GM23338 (cell line): ENCODE data around the gene PRPF6.

ENCODE experiments used
- CREB1 ChIP-seq: fragments of 250-450 bp; sonication (Bioruptor Pico); IDR thresholded peaks from 2 replicates; pipeline ENCODE4 v1.5.0; 2020; ENCODE audit warnings: low read depth, mild to moderate bottlenecking, moderate library complexity
- EZH2 ChIP-seq: fragments of 200-600 bp; sonication (generic); IDR thresholded peaks from one replicate; pipeline ENCODE4 v1.8.0; 2017; ENCODE audit warnings: antibody characterized with exemption, mild to moderate bottlenecking, low read depth; ENCODE audit not compliant: unreplicated experiment
- EZH2phosphoT487 ChIP-seq: fragments of 200-600 bp; sonication (generic); IDR thresholded peaks from one replicate; pipeline ENCODE4 v1.8.1; 2018; ENCODE audit warnings: antibody characterized with exemption; ENCODE audit not compliant: unreplicated experiment
- JUNB ChIP-seq: IDR thresholded peaks from one replicate; pipeline ENCODE4 v1.6.1; 2016; ENCODE audit warnings: antibody characterized with exemption; ENCODE audit not compliant: unreplicated experiment
- NANOG ChIP-seq: IDR thresholded peaks from 2 replicates; pipeline ENCODE4 v1.6.1; 2016; ENCODE audit warnings: antibody characterized with exemption, borderline replicate concordance
- POLR2AphosphoS5 ChIP-seq: IDR thresholded peaks from 2 replicates; pipeline ENCODE4 v1.6.1; 2016; ENCODE audit warnings: antibody characterized with exemption, low read depth
- STAT1 ChIP-seq: IDR thresholded peaks from one replicate; pipeline ENCODE4 v1.6.1; 2016; ENCODE audit warnings: antibody characterized with exemption; ENCODE audit not compliant: unreplicated experiment
- ZNF114 ChIP-seq: fragments of 250-450 bp; sonication (Bioruptor Pico); IDR thresholded peaks from 2 replicates; pipeline ENCODE4 v1.5.0; 2020; ENCODE audit warnings: mild to moderate bottlenecking, moderate library complexity
- ZNF331 ChIP-seq: fragments of 250-450 bp; sonication (Bioruptor Pico); IDR thresholded peaks from 2 replicates; pipeline ENCODE4 v1.5.0; 2020; ENCODE audit warnings: low read depth, mild to moderate bottlenecking, moderate library complexity
- TF ChIP-seq, protein P1 (sequence below), 2 experiments: fragments of 200-600 bp in 1 of 2; sonication (generic) in 1 of 2; conservative IDR thresholded peaks; 2 replicates each; pipeline versions ENCODE4 v1.5.1 to v1.6.1; 2016 to 2017; ENCODE audit warnings: antibody characterized with exemption in 2 of 2, low read depth in 2 of 2, mild to moderate bottlenecking in 2 of 2, moderate library complexity in 1 of 2
- TF ChIP-seq, protein P2 (sequence below): IDR thresholded peaks from one replicate; pipeline ENCODE4 v1.6.1; 2018; ENCODE audit warnings: antibody characterized with exemption; ENCODE audit not compliant: unreplicated experiment
- TF ChIP-seq, protein P3 (sequence below): IDR thresholded peaks from 2 replicates; pipeline ENCODE4 v1.6.1; 2016; ENCODE audit warnings: antibody characterized with exemption
- TF ChIP-seq, protein P4 (sequence below): fragments of 250-450 bp; sonication (Bioruptor Pico); IDR thresholded peaks from 2 replicates; pipeline ENCODE4 v1.5.0; 2020; ENCODE audit warnings: mild to moderate bottlenecking, moderate library complexity

DNA sequence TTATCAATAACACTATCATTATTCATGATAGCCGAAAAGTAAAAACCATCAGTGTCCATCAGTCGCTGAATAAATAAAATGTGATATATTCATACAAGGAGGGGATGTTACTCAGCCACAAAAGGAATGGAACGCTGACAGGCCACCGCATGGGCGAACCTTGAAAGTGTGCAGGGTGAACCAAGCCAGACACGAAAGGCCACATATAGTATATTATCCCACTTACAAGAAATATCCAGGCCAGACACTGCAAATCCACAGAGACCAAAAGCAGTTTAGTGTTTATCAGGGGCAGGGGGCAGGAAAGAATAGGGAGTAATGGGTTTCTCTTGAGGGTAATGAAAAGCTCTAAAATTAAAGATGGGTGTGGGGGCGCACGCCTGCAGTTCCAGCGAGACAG is 62.8 kb downstream of the PRPF6 start:
- no peak for TF ChIP-seq NANOG
- TF ChIP-seq, protein P1, sequence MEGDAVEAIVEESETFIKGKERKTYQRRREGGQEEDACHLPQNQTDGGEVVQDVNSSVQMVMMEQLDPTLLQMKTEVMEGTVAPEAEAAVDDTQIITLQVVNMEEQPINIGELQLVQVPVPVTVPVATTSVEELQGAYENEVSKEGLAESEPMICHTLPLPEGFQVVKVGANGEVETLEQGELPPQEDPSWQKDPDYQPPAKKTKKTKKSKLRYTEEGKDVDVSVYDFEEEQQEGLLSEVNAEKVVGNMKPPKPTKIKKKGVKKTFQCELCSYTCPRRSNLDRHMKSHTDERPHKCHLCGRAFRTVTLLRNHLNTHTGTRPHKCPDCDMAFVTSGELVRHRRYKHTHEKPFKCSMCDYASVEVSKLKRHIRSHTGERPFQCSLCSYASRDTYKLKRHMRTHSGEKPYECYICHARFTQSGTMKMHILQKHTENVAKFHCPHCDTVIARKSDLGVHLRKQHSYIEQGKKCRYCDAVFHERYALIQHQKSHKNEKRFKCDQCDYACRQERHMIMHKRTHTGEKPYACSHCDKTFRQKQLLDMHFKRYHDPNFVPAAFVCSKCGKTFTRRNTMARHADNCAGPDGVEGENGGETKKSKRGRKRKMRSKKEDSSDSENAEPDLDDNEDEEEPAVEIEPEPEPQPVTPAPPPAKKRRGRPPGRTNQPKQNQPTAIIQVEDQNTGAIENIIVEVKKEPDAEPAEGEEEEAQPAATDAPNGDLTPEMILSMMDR (conservative IDR thresholded peaks at IDR 0.05; ENCODE audit: low read depth in 2 of 2), result no peak
- no peak for TF ChIP-seq ZNF114 (CRISPR knock-in tag)
- no peak for TF ChIP-seq EZH2phosphoT487
- TF ChIP-seq POLR2AphosphoS5, result no peak
- TF ChIP-seq EZH2, result no peak
- TF ChIP-seq JUNB, result no peak
- TF ChIP-seq, protein P2, sequence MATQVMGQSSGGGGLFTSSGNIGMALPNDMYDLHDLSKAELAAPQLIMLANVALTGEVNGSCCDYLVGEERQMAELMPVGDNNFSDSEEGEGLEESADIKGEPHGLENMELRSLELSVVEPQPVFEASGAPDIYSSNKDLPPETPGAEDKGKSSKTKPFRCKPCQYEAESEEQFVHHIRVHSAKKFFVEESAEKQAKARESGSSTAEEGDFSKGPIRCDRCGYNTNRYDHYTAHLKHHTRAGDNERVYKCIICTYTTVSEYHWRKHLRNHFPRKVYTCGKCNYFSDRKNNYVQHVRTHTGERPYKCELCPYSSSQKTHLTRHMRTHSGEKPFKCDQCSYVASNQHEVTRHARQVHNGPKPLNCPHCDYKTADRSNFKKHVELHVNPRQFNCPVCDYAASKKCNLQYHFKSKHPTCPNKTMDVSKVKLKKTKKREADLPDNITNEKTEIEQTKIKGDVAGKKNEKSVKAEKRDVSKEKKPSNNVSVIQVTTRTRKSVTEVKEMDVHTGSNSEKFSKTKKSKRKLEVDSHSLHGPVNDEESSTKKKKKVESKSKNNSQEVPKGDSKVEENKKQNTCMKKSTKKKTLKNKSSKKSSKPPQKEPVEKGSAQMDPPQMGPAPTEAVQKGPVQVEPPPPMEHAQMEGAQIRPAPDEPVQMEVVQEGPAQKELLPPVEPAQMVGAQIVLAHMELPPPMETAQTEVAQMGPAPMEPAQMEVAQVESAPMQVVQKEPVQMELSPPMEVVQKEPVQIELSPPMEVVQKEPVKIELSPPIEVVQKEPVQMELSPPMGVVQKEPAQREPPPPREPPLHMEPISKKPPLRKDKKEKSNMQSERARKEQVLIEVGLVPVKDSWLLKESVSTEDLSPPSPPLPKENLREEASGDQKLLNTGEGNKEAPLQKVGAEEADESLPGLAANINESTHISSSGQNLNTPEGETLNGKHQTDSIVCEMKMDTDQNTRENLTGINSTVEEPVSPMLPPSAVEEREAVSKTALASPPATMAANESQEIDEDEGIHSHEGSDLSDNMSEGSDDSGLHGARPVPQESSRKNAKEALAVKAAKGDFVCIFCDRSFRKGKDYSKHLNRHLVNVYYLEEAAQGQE, result no peak
- no peak for TF ChIP-seq CREB1 (CRISPR knock-in tag)
- no peak for TF ChIP-seq STAT1
- TF ChIP-seq, protein P3, sequence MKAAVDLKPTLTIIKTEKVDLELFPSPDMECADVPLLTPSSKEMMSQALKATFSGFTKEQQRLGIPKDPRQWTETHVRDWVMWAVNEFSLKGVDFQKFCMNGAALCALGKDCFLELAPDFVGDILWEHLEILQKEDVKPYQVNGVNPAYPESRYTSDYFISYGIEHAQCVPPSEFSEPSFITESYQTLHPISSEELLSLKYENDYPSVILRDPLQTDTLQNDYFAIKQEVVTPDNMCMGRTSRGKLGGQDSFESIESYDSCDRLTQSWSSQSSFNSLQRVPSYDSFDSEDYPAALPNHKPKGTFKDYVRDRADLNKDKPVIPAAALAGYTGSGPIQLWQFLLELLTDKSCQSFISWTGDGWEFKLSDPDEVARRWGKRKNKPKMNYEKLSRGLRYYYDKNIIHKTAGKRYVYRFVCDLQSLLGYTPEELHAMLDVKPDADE, result no peak
- TF ChIP-seq, protein P4, sequence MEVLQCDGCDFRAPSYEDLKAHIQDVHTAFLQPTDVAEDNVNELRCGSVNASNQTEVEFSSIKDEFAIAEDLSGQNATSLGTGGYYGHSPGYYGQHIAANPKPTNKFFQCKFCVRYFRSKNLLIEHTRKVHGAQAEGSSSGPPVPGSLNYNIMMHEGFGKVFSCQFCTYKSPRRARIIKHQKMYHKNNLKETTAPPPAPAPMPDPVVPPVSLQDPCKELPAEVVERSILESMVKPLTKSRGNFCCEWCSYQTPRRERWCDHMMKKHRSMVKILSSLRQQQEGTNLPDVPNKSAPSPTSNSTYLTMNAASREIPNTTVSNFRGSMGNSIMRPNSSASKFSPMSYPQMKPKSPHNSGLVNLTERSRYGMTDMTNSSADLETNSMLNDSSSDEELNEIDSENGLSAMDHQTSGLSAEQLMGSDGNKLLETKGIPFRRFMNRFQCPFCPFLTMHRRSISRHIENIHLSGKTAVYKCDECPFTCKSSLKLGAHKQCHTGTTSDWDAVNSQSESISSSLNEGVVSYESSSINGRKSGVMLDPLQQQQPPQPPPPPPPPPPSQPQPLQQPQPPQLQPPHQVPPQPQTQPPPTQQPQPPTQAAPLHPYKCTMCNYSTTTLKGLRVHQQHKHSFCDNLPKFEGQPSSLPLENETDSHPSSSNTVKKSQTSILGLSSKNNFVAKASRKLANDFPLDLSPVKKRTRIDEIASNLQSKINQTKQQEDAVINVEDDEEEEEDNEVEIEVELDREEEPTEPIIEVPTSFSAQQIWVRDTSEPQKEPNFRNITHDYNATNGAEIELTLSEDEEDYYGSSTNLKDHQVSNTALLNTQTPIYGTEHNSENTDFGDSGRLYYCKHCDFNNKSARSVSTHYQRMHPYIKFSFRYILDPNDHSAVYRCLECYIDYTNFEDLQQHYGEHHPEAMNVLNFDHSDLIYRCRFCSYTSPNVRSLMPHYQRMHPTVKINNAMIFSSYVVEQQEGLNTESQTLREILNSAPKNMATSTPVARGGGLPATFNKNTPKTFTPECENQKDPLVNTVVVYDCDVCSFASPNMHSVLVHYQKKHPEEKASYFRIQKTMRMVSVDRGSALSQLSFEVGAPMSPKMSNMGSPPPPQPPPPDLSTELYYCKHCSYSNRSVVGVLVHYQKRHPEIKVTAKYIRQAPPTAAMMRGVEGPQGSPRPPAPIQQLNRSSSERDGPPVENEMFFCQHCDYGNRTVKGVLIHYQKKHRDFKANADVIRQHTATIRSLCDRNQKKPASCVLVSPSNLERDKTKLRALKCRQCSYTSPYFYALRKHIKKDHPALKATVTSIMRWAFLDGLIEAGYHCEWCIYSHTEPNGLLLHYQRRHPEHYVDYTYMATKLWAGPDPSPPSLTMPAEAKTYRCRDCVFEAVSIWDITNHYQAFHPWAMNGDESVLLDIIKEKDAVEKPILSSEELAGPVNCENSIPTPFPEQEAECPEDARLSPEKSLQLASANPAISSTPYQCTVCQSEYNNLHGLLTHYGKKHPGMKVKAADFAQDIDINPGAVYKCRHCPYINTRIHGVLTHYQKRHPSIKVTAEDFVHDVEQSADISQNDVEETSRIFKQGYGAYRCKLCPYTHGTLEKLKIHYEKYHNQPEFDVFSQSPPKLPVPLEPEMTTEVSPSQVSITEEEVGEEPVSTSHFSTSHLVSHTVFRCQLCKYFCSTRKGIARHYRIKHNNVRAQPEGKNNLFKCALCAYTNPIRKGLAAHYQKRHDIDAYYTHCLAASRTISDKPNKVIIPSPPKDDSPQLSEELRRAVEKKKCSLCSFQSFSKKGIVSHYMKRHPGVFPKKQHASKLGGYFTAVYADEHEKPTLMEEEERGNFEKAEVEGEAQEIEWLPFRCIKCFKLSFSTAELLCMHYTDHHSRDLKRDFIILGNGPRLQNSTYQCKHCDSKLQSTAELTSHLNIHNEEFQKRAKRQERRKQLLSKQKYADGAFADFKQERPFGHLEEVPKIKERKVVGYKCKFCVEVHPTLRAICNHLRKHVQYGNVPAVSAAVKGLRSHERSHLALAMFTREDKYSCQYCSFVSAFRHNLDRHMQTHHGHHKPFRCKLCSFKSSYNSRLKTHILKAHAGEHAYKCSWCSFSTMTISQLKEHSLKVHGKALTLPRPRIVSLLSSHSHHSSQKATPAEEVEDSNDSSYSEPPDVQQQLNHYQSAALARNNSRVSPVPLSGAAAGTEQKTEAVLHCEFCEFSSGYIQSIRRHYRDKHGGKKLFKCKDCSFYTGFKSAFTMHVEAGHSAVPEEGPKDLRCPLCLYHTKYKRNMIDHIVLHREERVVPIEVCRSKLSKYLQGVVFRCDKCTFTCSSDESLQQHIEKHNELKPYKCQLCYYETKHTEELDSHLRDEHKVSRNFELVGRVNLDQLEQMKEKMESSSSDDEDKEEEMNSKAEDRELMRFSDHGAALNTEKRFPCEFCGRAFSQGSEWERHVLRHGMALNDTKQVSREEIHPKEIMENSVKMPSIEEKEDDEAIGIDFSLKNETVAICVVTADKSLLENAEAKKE, result no peak
- no peak for TF ChIP-seq ZNF331 (CRISPR knock-in tag)
